HEK293 (cell line): ENCODE measurements around the gene PSMD5.

Experiments
- CTCF ChIA-PET: fragments of 350-600 bp; formaldehyde crosslinking; extraction: SDS; loops from one replicate; lab custom pipeline; 2021; ENCODE audit warnings: antibody characterized with exemption; lab: Yijun Ruan, JAX
- POLR2A ChIA-PET: fragments of 300-600 bp; formaldehyde crosslinking; extraction: SDS; loops from one replicate; lab custom pipeline; 2020; ENCODE audit warnings: antibody characterized with exemption, inconsistent platforms; lab: Yijun Ruan, JAX
- H3K27ac ChIP-seq: fragments of 200-500 bp; sonication (Bioruptor generic); 2 replicates; pipeline ENCODE4 v1.5.1; 2014; ENCODE audit warnings: low read depth, low read length, control low read depth, inconsistent platforms; ENCODE audit errors: extremely low read depth
- H3K36me3 ChIP-seq, 2 experiments: fragments of 200-500 bp in 1 of 2; sonication (Bioruptor generic) in 1 of 2; 1 replicate in 1 of 2; 2 replicates in 1 of 2; pipeline ENCODE4 v1.5.1; 2014 to 2017; ENCODE audit warnings: inconsistent platforms in 2 of 2, low read length in 2 of 2; ENCODE audit not compliant: control insufficient read depth in 2 of 2, insufficient read depth in 1 of 2
- H3K4me1 ChIP-seq: fragments of 200-500 bp; sonication (Bioruptor generic); 2 replicates; pipeline ENCODE4 v1.5.1; 2014; ENCODE audit warnings: mild to moderate bottlenecking, low read length, inconsistent platforms; ENCODE audit not compliant: control insufficient read depth, insufficient read depth
- H3K4me3 ChIP-seq: 2 replicates; pipeline ENCODE4 v1.5.1; 2011; ENCODE audit warnings: low read depth, mild to moderate bottlenecking, control low read depth, low read length, moderate library complexity
- H3K9me3 ChIP-seq: fragments of 200-500 bp; sonication (Bioruptor generic); 2 replicates; pipeline ENCODE4 v1.5.1; 2014; ENCODE audit warnings: low read depth, low read length, inconsistent platforms; ENCODE audit not compliant: control insufficient read depth, insufficient read depth
- EGR2 ChIP-seq: fragments of 450-650 bp; formaldehyde crosslinking; IDR thresholded peaks from 2 replicates; pipeline ENCODE4 v1.5.1; 2016; ENCODE audit warnings: low read depth, missing biosample characterization, missing genetic modification characterization
- GLIS2 ChIP-seq: fragments of 450-650 bp; formaldehyde crosslinking; IDR thresholded peaks from 2 replicates; pipeline ENCODE4 v1.5.1; 2016; ENCODE audit warnings: missing biosample characterization, missing genetic modification characterization
- KLF1 ChIP-seq: fragments of 450-650 bp; formaldehyde crosslinking; IDR thresholded peaks from 2 replicates; pipeline ENCODE4 v1.5.1; 2016; ENCODE audit warnings: missing biosample characterization, missing genetic modification characterization
- REST ChIP-seq: fragments of 450-650 bp; formaldehyde crosslinking; IDR thresholded peaks from 2 replicates; pipeline ENCODE4 v1.5.1; 2016; ENCODE audit warnings: missing biosample characterization, missing genetic modification characterization
- SP3 ChIP-seq: fragments of 450-650 bp; formaldehyde crosslinking; IDR thresholded peaks from 2 replicates; pipeline ENCODE4 v1.5.1; 2016; ENCODE audit warnings: missing biosample characterization, missing genetic modification characterization
- ZBTB48 ChIP-seq: fragments of 450-650 bp; formaldehyde crosslinking; IDR thresholded peaks from 2 replicates; pipeline ENCODE4 v1.5.1; 2016; ENCODE audit warnings: missing biosample characterization, missing genetic modification characterization
- ZFHX2 ChIP-seq: fragments of 450-650 bp; formaldehyde crosslinking; conservative IDR thresholded peaks from 2 replicates; pipeline ENCODE4 v1.5.1; 2016; ENCODE audit warnings: missing biosample characterization, missing genetic modification characterization
- ZNF24 ChIP-seq: fragments of 450-650 bp; formaldehyde crosslinking; IDR thresholded peaks from 2 replicates; pipeline ENCODE4 v1.5.1; 2016; ENCODE audit warnings: missing biosample characterization, missing genetic modification characterization
- ZNF266 ChIP-seq: fragments of 450-650 bp; formaldehyde crosslinking; IDR thresholded peaks from 2 replicates; pipeline ENCODE4 v1.5.1; 2016; ENCODE audit warnings: missing biosample characterization, missing genetic modification characterization, low read depth
- ZNF274 ChIP-seq, 2 experiments: fragments of 200-500 bp in 1 of 2; fragments of 450-650 bp in 1 of 2; sonication (Bioruptor generic) in 1 of 2; formaldehyde crosslinking in 1 of 2; IDR thresholded peaks; 2 replicates each; pipeline versions ENCODE4 v1.5.1 to v1.6.1; 2014 to 2016; ENCODE audit warnings: borderline replicate concordance in 1 of 2, inconsistent platforms in 1 of 2, low read length in 1 of 2, missing biosample characterization in 1 of 2, missing genetic modification characterization in 1 of 2
- ZNF350 ChIP-seq: fragments of 450-650 bp; formaldehyde crosslinking; IDR thresholded peaks from 2 replicates; pipeline ENCODE4 v1.5.0; 2017; ENCODE audit warnings: missing biosample characterization, mild to moderate bottlenecking, missing genetic modification characterization
- ZNF354C ChIP-seq: fragments of 450-650 bp; formaldehyde crosslinking; IDR thresholded peaks from 2 replicates; pipeline ENCODE4 v1.5.1; 2016; ENCODE audit warnings: missing biosample characterization, missing genetic modification characterization, low read depth, borderline replicate concordance
- ZNF548 ChIP-seq: fragments of 450-650 bp; formaldehyde crosslinking; IDR thresholded peaks from 2 replicates; pipeline ENCODE4 v1.5.1; 2016; ENCODE audit warnings: missing biosample characterization, missing genetic modification characterization
- ZNF600 ChIP-seq: fragments of 450-650 bp; formaldehyde crosslinking; IDR thresholded peaks from 2 replicates; pipeline ENCODE4 v1.5.1; 2016; ENCODE audit warnings: missing biosample characterization, missing genetic modification characterization
- ZNF610 ChIP-seq: fragments of 450-650 bp; formaldehyde crosslinking; IDR thresholded peaks from 2 replicates; pipeline ENCODE4 v1.5.1; 2016; ENCODE audit warnings: missing biosample characterization, missing genetic modification characterization, borderline replicate concordance
- ZNF692 ChIP-seq: fragments of 450-650 bp; formaldehyde crosslinking; IDR thresholded peaks from 2 replicates; pipeline ENCODE4 v1.5.1; 2016; ENCODE audit warnings: missing biosample characterization, missing genetic modification characterization
- ZNF777 ChIP-seq: fragments of 450-650 bp; formaldehyde crosslinking; IDR thresholded peaks from 2 replicates; pipeline ENCODE4 v1.5.1; 2017; ENCODE audit warnings: missing biosample characterization, missing genetic modification characterization, borderline replicate concordance
- ZNF830 ChIP-seq: fragments of 450-650 bp; IDR thresholded peaks from 2 replicates; pipeline ENCODE4 v1.5.0; 2018; ENCODE audit warnings: missing biosample characterization, missing genetic modification characterization, low read depth, mild to moderate bottlenecking, moderate library complexity
- ZNF837 ChIP-seq: fragments of 450-650 bp; formaldehyde crosslinking; IDR thresholded peaks from 2 replicates; pipeline ENCODE4 v1.5.1; 2016; ENCODE audit warnings: missing biosample characterization, missing genetic modification characterization
- TF ChIP-seq, protein P1 (sequence below): fragments of 450-650 bp; formaldehyde crosslinking; IDR thresholded peaks from 2 replicates; pipeline ENCODE4 v1.5.0; 2017; ENCODE audit warnings: missing biosample characterization, missing genetic modification characterization, borderline replicate concordance
- TF ChIP-seq, protein P2 (sequence below): fragments of 450-650 bp; formaldehyde crosslinking; IDR thresholded peaks from 2 replicates; pipeline ENCODE4 v1.5.1; 2017; ENCODE audit warnings: missing biosample characterization, missing genetic modification characterization

Gene PSMD5

DNA sequence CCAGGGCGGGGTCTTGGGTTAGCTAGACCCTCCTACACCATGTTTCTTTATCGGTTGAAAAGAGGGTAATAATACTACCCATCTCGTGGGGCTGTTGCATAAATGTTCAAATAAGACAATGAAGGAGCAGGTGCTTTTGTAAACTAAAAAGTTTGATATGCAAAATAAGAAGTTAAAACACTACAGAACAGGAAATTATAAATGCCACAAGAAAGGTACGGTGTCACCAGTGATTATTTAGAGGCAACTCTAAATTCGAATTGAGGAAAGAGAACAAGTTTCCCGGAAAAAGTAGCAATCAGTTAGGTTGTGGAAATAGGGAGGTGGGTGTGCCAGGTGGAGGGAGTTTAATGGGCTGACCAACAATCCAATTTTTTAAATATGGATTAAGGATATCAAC lies 36.7 kb upstream of the PSMD5 start (continued):
- TF ChIP-seq ZNF692 (tag by site-specific recombination) (no peak), ZNF350 (tag by site-specific recombination) (no peak)

DNA sequence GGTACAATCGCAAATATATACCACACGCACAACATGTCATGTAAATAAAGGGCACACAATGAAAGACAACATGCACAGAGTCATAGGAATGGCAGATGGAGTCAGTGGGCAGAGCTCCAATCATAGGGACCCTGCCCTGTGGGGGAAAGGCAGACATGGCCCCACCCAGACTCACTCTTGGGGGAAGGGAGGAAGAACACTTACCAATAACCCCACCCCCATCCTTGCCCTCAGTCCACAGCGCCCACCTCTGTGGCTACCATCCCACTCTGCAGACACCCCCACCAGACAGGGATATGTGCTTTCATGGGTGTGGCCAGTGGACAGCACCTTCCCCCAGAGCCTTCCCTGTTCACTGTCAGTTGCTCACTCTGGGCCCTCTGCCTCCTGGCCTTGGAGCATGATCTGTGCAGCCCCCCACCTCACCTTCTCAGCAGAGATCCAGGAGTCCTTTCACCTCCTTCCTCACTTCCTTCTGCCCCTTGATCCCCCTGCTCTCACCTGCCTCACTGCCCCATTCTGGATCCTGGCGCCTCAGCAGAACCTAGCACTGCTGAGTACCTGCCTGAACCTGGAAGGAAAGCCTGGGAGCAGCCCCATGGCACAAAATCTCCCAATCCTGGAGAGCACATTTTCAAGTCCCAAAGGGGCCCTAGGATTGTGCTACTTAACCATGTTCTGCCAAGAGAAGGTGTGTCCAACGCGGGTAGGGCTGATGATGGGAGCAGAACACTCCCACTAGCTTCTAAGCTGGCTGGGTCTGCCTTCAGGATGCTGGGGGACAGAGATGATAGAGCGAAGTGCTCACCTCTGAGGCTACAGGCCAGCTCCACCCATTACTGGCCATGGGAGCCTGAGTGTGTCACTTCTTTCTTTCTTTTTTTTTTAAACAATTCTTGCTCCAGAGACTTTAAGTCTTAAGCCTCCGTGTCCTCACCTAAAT lies 35.7 kb upstream of the PSMD5 start:
- Histone ChIP-seq H3K4me3 (no peak overlapping the region), H3K9me3 (no peaks in the 10 kb centered on the region), H3K36me3 (peaks cover 0 to 15% of the 10 kb centered on the region in 2 experiments; a peak in 1 of 3 replicates), H3K4me1 (no peaks in the 10 kb centered on the region), H3K27ac (no peak overlapping the region)
- TF ChIP-seq, protein P1, sequence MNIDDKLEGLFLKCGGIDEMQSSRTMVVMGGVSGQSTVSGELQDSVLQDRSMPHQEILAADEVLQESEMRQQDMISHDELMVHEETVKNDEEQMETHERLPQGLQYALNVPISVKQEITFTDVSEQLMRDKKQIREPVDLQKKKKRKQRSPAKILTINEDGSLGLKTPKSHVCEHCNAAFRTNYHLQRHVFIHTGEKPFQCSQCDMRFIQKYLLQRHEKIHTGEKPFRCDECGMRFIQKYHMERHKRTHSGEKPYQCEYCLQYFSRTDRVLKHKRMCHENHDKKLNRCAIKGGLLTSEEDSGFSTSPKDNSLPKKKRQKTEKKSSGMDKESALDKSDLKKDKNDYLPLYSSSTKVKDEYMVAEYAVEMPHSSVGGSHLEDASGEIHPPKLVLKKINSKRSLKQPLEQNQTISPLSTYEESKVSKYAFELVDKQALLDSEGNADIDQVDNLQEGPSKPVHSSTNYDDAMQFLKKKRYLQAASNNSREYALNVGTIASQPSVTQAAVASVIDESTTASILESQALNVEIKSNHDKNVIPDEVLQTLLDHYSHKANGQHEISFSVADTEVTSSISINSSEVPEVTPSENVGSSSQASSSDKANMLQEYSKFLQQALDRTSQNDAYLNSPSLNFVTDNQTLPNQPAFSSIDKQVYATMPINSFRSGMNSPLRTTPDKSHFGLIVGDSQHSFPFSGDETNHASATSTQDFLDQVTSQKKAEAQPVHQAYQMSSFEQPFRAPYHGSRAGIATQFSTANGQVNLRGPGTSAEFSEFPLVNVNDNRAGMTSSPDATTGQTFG = no peak
- TF ChIP-seq, protein P2, sequence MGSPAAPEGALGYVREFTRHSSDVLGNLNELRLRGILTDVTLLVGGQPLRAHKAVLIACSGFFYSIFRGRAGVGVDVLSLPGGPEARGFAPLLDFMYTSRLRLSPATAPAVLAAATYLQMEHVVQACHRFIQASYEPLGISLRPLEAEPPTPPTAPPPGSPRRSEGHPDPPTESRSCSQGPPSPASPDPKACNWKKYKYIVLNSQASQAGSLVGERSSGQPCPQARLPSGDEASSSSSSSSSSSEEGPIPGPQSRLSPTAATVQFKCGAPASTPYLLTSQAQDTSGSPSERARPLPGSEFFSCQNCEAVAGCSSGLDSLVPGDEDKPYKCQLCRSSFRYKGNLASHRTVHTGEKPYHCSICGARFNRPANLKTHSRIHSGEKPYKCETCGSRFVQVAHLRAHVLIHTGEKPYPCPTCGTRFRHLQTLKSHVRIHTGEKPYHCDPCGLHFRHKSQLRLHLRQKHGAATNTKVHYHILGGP (tag by site-specific recombination) = no peak
- TF ChIP-seq ZNF24 (tag by site-specific recombination) (no peak), ZNF837 (tag by site-specific recombination) (no peak), ZNF777 (tag by site-specific recombination) (no peak), ZNF610 (no peak), KLF1 (tag by site-specific recombination) (peak; percentile 59), ZNF274 (IDR thresholded peaks at IDR 0.05; ENCODE audit: low read length) (no peak), ZNF274 (tag by site-specific recombination; IDR thresholded peaks at IDR 0.05; ENCODE audit: borderline replicate concordance) (no peak), GLIS2 (0 out of 2 replicates have a peak, but pooled peaks have one; percentile 16), ZBTB48 (no peak), ZNF266 (tag by site-specific recombination) (no peak), ZNF830 (tag by site-specific recombination) (no peak), SP3 (peak; percentile 39; the same call in 1 of the 2 replicates), ZNF548 (tag by site-specific recombination) (no peak), REST (tag by site-specific recombination) (0 out of 2 replicates have a peak, but pooled peaks have one; percentile 38), ZFHX2 (tag by site-specific recombination) (peak; percentile 74), EGR2 (peak; percentile 78), ZNF354C (tag by site-specific recombination) (no peak), ZNF600 (tag by site-specific recombination) (peak; percentile 36; the same call in 1 of the 2 replicates)
- CTCF ChIA-PET = no interaction called here
- POLR2A ChIA-PET = no interaction called here
